Liver (tissue), 9 donors: ENCODE measurements around the gene CFAP74. TPM values are rescaled to one million over a fixed set of nuclear protein-coding genes. Genes with fewer than 3 reads are reported as not detected.

ENCODE experiments used
- DNase-seq: peaks from one replicate; pipeline ENCODE4 v3.0.0-alpha.2; 2017; ENCODE audit warnings: low spot score
- H3K27ac ChIP-seq, 2 donors: one replicate each; pipeline ENCODE4 v1.7.0; 2013; ENCODE audit warnings: inconsistent platforms in 2 of 2, low read length in 2 of 2, control low read depth in 1 of 2, low read depth in 1 of 2, mild to moderate bottlenecking in 1 of 2
- H3K27me3 ChIP-seq, 4 donors: one replicate each; pipeline versions ENCODE4 v1.6.1 to v1.7.0; 2013; ENCODE audit warnings: low read length in 3 of 4, inconsistent platforms in 1 of 4, mild to moderate bottlenecking in 1 of 4, moderate library complexity in 1 of 4; ENCODE audit not compliant: control insufficient read depth in 4 of 4, insufficient read depth in 4 of 4
- H3K36me3 ChIP-seq, 4 donors: one replicate each; pipeline versions ENCODE4 v1.6.1 to v1.7.0; 2013; ENCODE audit warnings: low read length in 3 of 4, mild to moderate bottlenecking in 3 of 4, low read depth in 1 of 4, moderate library complexity in 1 of 4; ENCODE audit not compliant: control insufficient read depth in 4 of 4, insufficient read depth in 3 of 4
- H3K4me1 ChIP-seq, 4 donors: one replicate each; pipeline versions ENCODE4 v1.6.1 to v1.7.0; 2013; ENCODE audit warnings: low read length in 3 of 4, mild to moderate bottlenecking in 3 of 4, moderate library complexity in 1 of 4; ENCODE audit not compliant: control insufficient read depth in 4 of 4, insufficient read depth in 4 of 4
- H3K4me3 ChIP-seq, 3 donors: one replicate each; pipeline versions ENCODE4 v1.6.1 to v1.7.0; 2013; ENCODE audit warnings: low read length in 3 of 3, control low read depth in 1 of 3, low read depth in 1 of 3, mild to moderate bottlenecking in 1 of 3
- H3K9ac ChIP-seq, 2 donors: one replicate each; pipeline ENCODE4 v1.7.0; 2013; ENCODE audit warnings: low read length in 2 of 2, mild to moderate bottlenecking in 2 of 2, moderate library complexity in 2 of 2, control low read depth in 1 of 2, low read depth in 1 of 2
- H3K9me3 ChIP-seq, 4 donors: one replicate each; pipeline versions ENCODE4 v1.6.1 to v1.7.0; 2013; ENCODE audit warnings: low read length in 3 of 4; ENCODE audit not compliant: control insufficient read depth in 4 of 4
- ATF3 ChIP-seq: IDR thresholded peaks from 2 replicates; pipeline ENCODE4 v1.6.1; 2016; ENCODE audit warnings: antibody characterized with exemption
- CTCF ChIP-seq: fragments of 150-350 bp; IDR thresholded peaks from 2 replicates; pipeline ENCODE4 v1.5.1; 2017; ENCODE audit warnings: improper control_type of control experiment, low read depth, low read length; ENCODE audit not compliant: missing input control
- EGR1 ChIP-seq, 2 donors: IDR thresholded peaks; 2 replicates each; pipeline ENCODE4 v1.6.1; 2016 to 2018; ENCODE audit warnings: antibody characterized with exemption in 2 of 2, low read depth in 2 of 2
- FOXA1 ChIP-seq: IDR thresholded peaks from 2 replicates; pipeline ENCODE4 v1.6.1; 2016; ENCODE audit warnings: antibody characterized with exemption
- FOXA2 ChIP-seq: IDR thresholded peaks from 2 replicates; pipeline ENCODE4 v1.6.1; 2016; ENCODE audit warnings: antibody characterized with exemption
- GABPA ChIP-seq, 2 donors: IDR thresholded peaks in 1 of 2; conservative IDR thresholded peaks in 1 of 2; 2 replicates each; pipeline ENCODE4 v1.6.1; 2016; ENCODE audit warnings: antibody characterized with exemption in 2 of 2, mild to moderate bottlenecking in 1 of 2, moderate library complexity in 1 of 2
- HNF4A ChIP-seq, 2 donors: conservative IDR thresholded peaks; 2 replicates each; pipeline ENCODE4 v1.6.1; 2016; ENCODE audit warnings: antibody characterized with exemption in 2 of 2, mild to moderate bottlenecking in 2 of 2
- HNF4G ChIP-seq: IDR thresholded peaks from 2 replicates; pipeline ENCODE4 v1.6.1; 2016; ENCODE audit warnings: antibody characterized with exemption
- MAX ChIP-seq: IDR thresholded peaks from 2 replicates; pipeline ENCODE4 v1.6.1; 2016; ENCODE audit warnings: antibody characterized with exemption
- NR2F2 ChIP-seq: IDR thresholded peaks from 2 replicates; pipeline ENCODE4 v1.6.1; 2016; ENCODE audit warnings: antibody characterized with exemption
- RAD21 ChIP-seq, 2 donors: IDR thresholded peaks; 2 replicates each; pipeline ENCODE4 v1.6.1; 2016; ENCODE audit warnings: antibody characterized with exemption in 2 of 2, mild to moderate bottlenecking in 2 of 2
- RXRA ChIP-seq, 2 donors: IDR thresholded peaks; 2 replicates each; pipeline ENCODE4 v1.6.1; 2017 to 2018; ENCODE audit warnings: antibody characterized with exemption in 2 of 2, mild to moderate bottlenecking in 1 of 2
- SP1 ChIP-seq: IDR thresholded peaks from 2 replicates; pipeline ENCODE4 v1.6.1; 2018; ENCODE audit warnings: antibody characterized with exemption, mild to moderate bottlenecking
- TAF1 ChIP-seq: conservative IDR thresholded peaks from 2 replicates; pipeline ENCODE4 v1.6.1; 2016; ENCODE audit warnings: antibody characterized with exemption, mild to moderate bottlenecking
- WGBS: extraction: QIAGEN DNeasy Blood & Tissue Kit; methylation state at CpG from one replicate; pipeline ENCODE4 v1.1.7; 2013; 5-methylcytosine and 5-hydroxymethylcytosine counted together
- polyA plus RNA-seq, 2 donors: library from polyadenylated mRNA; stranded (reverse) in 1 of 2; unstranded in 1 of 2; fragments of 200-250 nt in 1 of 2; fragments of >200 nt in 1 of 2; fragmentation: Nextera tagmentation in 1 of 2; extraction: Ambion mirVana in 1 of 2; gene quantifications; one replicate each; pipeline versions ENCODE4 v1.2.1 to v1.2.3, GENCODE V29; 2013 to 2015
- total RNA-seq, 2 donors: library from RNA; depleted of rRNA; stranded (reverse); fragments of >200 nt; gene quantifications; one replicate each; pipeline ENCODE4 v1.2.3, GENCODE V29; 2014
- donor health status: healthy.
- donor health status: healthy.
- donor health status: healthy.
- donor health status: healthy.
- donor health status: healthy.

The CFAP74 gene
- total and polyA plus RNA-seq, 4 donors: under 0.01 to 0.31 TPM; not detected in 2

GRCh38 chr1:1900883-1901640 lies 102.5 kb downstream of the CFAP74 start (continued):
- TF ChIP-seq ATF3 (no peak), MAX (no peak), RAD21 (IDR thresholded peaks at IDR 0.05) (no peak), HNF4G (no peak), NR2F2 (no peak), FOXA1 (no peak), RXRA (IDR thresholded peaks at IDR 0.05) (no peak), EGR1 (IDR thresholded peaks at IDR 0.05; ENCODE audit: low read depth in 2 of 2) (no peak), TAF1 (no peak), GABPA (IDR thresholded peaks at IDR 0.05 in 1 of 2, conservative IDR thresholded peaks at IDR 0.05 in 1 of 2) (no peak)

GRCh38 chr1:1899967-1900327 lies 103.6 kb downstream of the CFAP74 start:
- Histone ChIP-seq H3K4me1 (peaks cover 0 to 8% (median 3%) of the 10 kb centered on the region in 4 donors), H3K27ac (no peak overlapping the region), H3K9me3 (no peaks in the 10 kb centered on the region), H3K27me3 (no peaks in the 10 kb centered on the region), H3K4me3 (no peak overlapping the region), H3K36me3 (no peaks in the 10 kb centered on the region), H3K9ac (no peak overlapping the region)
- no peak for TF ChIP-seq RXRA (IDR thresholded peaks at IDR 0.05)
- TF ChIP-seq HNF4A (conservative IDR thresholded peaks at IDR 0.05): no peak
- no peak for TF ChIP-seq SP1
- no peak for TF ChIP-seq MAX
- no peak for TF ChIP-seq ATF3
- no peak for TF ChIP-seq FOXA1
- no peak for DNase-seq
- WGBS: 92% methylated on average over 9 of the region's 9 CpGs

- 45% methylated on average over 16 of the region's 16 CpGs for WGBS
- TF ChIP-seq RAD21 (IDR thresholded peaks at IDR 0.05) (peak in 1 of 2 donors; percentile 36), RXRA (IDR thresholded peaks at IDR 0.05) (peak in 1 of 2 donors; percentile 34), CTCF (peak; percentile 7), FOXA2 (no peak)
- Histone ChIP-seq H3K4me3 (no peak overlapping the region), H3K9me3 (no peaks in the 10 kb centered on the region), H3K36me3 (no peaks in the 10 kb centered on the region), H3K27me3 (no peaks in the 10 kb centered on the region), H3K9ac (no peak overlapping the region), H3K27ac (no peak overlapping the region), H3K4me1 (peaks cover 4 to 12% (median 7%) of the 10 kb centered on the region in 4 donors)
- peak; percentile 37 for DNase-seq
Measured at GRCh38 chr1:1899266-1899966, 104.2 kb downstream of the CFAP74 start.
